Measurements from ENCODE around the gene PRH2.

DNA sequence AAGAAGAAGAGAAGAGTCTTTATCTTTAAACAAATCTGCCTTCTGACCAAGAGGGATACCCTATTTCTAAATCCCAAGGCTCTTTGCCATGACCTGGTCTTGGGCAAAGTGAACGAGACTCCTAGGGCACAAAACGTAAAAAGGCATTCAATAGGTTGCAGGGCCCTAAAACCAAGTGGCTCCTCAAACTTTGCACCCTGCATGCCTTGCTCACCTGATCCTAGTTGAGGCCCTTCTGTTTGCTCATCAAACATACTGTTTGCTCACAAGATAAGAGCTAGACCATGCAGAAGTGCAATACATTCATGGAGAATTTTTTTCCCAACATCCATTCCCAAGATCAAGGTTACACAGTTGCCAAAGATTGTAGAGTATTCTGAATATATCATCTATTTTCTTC is 37.1 kb upstream of the PRH2 start:
- TF ChIP-seq, protein P1, sequence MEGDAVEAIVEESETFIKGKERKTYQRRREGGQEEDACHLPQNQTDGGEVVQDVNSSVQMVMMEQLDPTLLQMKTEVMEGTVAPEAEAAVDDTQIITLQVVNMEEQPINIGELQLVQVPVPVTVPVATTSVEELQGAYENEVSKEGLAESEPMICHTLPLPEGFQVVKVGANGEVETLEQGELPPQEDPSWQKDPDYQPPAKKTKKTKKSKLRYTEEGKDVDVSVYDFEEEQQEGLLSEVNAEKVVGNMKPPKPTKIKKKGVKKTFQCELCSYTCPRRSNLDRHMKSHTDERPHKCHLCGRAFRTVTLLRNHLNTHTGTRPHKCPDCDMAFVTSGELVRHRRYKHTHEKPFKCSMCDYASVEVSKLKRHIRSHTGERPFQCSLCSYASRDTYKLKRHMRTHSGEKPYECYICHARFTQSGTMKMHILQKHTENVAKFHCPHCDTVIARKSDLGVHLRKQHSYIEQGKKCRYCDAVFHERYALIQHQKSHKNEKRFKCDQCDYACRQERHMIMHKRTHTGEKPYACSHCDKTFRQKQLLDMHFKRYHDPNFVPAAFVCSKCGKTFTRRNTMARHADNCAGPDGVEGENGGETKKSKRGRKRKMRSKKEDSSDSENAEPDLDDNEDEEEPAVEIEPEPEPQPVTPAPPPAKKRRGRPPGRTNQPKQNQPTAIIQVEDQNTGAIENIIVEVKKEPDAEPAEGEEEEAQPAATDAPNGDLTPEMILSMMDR (IDR thresholded peaks at IDR 0.05; ENCODE audit: poor library complexity), result no peak
- no peak for TF ChIP-seq EZH2 (IDR thresholded peaks at IDR 0.05; ENCODE audit: borderline replicate concordance)
